Stimulated activated CD8-positive, alpha-beta memory T cell treated with anti-CD3 and anti-CD28 coated beads, Interleukin-4, amount 100 ng/mL, for 24 hours (primary cell): Measurements from ENCODE around the gene ITGA6.
"Not testable (repeated sequence)": the region's sequence is repeated elsewhere in the genome, so short reads cannot be mapped to it uniquely, and the experiment has no call there.

Experiments
- DNase-seq: peaks from one replicate; pipeline ENCODE4 v3.0.0-alpha.2; 2020; ENCODE audit warnings: low read depth

ITGA6 gene

DNA sequence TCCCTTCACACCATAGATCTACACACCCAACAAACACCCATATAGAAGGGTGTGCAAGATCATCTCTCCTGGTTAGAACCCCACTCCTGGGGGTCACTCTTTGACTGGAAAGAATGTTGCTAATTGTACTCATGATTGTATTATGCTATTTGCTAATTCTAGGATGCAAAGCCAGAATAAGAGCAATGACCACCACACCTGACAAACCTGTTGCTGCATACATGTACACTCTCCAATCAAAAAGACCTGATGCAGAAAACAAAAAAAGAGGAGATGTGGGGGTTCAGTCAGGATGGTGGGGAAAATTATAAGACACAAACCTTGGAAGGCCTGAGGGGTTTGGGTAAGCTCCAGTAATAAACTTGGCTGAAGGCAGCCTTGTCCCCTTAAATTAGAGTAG lies 91.6 kb downstream of the ITGA6 start:
- DNase-seq: no peak

- DNase-seq: no peak
These were observed 98.2 kb downstream of the ITGA6 start for GRCh38 chr2:172525601-172526000.

DNA sequence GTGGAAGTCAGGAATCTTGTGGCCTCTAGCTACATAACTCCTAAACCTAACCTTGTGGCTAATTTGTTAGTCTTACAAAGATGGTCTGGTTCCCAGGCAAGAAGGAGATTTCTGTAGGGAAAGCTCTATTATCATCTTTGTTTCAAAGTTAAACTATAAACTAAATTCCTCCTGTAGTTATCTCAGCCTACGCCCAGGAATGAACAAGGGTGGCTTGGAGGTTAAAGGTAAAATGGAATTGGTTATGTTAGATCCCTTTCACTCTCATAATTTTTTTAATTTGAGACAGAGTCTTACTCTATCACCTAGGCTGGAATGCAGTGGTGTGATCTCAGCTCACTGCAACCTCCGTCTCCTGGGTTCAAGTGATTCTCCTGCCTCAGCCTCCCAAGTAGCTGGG lies 103.9 kb downstream of the ITGA6 start:
- DNase-seq: no peak

- DNase-seq: not testable (repeated sequence)
These were observed 105.1 kb downstream of the ITGA6 start for GRCh38 chr2:172532461-172532860.

GRCh38 chr2:172533687-172534086 lies 106.3 kb downstream of the ITGA6 start:
- no peak for DNase-seq

DNA sequence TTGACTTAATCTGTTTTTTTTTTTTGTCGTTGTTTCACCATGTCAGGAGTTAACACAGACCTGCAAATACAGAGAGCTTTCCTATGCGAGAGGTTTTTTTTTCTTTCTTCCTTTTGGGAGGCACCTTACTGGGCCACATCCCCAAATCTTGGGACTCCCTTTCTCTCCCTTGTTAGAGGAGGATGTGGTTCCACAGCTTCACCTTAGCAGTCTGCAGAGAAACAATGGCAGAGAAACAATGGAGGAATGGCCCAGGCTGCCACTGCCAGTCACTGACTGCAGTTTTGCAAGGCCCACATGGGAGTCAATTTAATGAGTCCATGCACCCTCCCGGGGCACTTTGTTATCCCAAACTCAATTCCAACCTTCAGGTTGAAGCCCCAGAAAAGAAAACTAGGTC lies 107.7 kb downstream of the ITGA6 start:
- DNase-seq: no peak

DNA sequence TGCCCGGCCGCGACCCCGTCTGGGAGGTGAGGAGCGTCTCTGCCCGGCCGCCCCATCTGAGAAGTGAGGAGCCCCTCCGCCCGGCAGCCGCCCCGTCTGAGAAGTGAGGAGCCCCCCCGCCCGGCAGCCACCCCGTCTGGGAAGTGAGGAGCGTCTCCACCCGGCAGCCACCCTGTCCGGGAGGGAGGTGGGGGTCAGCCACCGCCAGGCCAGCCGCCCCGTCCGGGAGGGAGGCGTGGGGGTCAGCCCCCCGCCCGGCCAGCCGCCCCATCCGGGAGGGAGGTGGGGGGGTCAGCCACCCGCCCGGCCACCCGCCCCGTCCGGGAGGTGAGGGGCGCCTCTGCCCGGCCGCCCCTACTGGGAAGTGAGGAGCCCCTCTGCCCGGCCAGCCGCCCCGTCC lies 110.5 kb downstream of the ITGA6 start:
- DNase-seq: not testable (repeated sequence)

GRCh38 chr2:172539767-172540166 lies 112.4 kb downstream of the ITGA6 start:
- no peak for DNase-seq

- DNase-seq: no peak
These were observed 113.0 kb downstream of the ITGA6 start for GRCh38 chr2:172540421-172540820.

- DNase-seq: no peak
These were observed 118.2 kb downstream of the ITGA6 start for GRCh38 chr2:172545408-172546075.

DNA sequence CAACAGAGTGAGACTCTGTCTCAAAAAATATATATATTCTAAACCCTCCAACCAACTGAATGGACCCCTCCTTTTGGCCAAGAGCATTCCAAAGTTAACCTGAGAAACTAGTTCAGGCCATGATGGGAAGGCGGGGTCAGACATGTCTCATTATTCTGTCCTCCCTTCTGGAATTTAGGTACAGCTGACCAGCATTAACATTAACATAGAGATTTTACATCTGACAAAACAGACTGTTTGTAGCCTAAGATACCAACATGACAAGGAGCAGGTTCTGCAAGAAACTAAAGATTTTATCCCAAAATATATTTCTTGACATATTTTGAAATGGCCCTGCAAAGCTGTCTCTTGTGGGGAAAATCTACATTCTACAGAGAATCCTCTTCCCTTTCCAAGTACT lies 121.7 kb downstream of the ITGA6 start:
- no peak for DNase-seq

DNA sequence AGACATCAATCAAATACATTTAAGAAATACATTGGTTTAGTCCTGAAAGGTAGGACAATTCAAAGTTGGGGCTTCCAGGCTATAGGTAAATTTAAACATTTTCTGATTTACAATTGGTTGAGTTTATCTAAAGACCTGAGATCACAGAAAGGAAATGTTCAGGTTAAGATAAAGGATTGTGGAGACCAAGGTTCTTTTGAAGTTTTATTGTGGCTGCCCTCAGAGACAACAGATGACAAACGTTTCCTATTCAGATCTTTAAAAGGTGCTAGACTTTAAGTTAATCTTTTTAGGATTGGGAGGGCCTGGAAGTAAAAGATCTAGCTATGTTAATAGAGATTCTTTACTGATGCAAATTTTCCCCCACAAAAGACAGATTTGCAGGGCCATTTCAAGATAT lies 122.4 kb downstream of the ITGA6 start:
- not testable (repeated sequence) for DNase-seq

DNA sequence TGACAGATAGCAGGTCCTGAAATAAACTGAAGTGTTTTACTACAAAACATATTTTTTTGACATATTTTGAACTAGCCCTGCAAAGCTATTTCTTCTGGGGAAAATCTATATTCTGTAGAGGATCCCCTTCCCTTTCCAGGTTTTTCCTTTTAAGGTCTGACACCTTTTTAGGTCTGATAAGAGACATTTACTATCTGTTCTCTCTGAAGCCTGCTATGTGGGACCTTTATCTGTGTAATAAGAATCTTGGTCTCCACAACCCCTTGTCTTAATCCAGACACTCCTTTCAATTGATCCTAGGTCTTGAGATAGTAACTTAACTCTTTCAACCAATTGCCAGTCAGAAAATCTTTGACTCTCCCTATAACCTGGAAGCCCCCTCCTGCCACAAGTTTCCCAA lies 123.0 kb downstream of the ITGA6 start:
- no peak for DNase-seq

- no peak for DNase-seq
These were observed 123.9 kb downstream of the ITGA6 start for GRCh38 chr2:172551271-172551670.

- DNase-seq: no peak
These were observed 125.3 kb downstream of the ITGA6 start for GRCh38 chr2:172552547-172553291.

GRCh38 chr2:172554352-172555271 lies 127.2 kb downstream of the ITGA6 start:
- no peak for DNase-seq

- DNase-seq: no peak
These were observed 127.8 kb downstream of the ITGA6 start for GRCh38 chr2:172555272-172555521.
